ENCODE results near the gene GPN2. TPM values are rescaled to one million over a fixed set of nuclear protein-coding genes. Genes with fewer than 3 reads are reported as not detected.

Gene GPN2
- total and polyA plus RNA-seq, 9 donors, result 10.8 to 21.5 (median 19.6) TPM

GRCh38 chr1:26921540-26922430 lies 31.7 kb upstream of the GPN2 start, which contains the start of gene NUDC:
NUDC (plus strand) TSS chr1:26921743; CDS start chr1:26921849, 106 bp downstream.
- H3K27me3 ChIP-seq (ENCODE audit: control insufficient read depth, insufficient read depth, low read length), result no peaks in the 10 kb centered on the region
- peak within 1 kb of the TSS; percentile 93 for H3K4me3 ChIP-seq (ENCODE audit: low read length)
- H3K36me3 ChIP-seq (ENCODE audit: control insufficient read depth, insufficient read depth, low read length), result peaks cover 26% of the 10 kb centered on the region
- no peaks in the 10 kb centered on the region for H3K9me3 ChIP-seq (replicated peaks; ENCODE audit: control insufficient read depth, low read depth, low read length)
- peaks cover 17% of the 10 kb centered on the region for H3K4me1 ChIP-seq (ENCODE audit: control insufficient read depth, insufficient read depth, low read length)
- under 1% methylated on average over 72 of the region's 83 CpGs for WGBS (ENCODE audit: insufficient coverage)
- DNase-seq, result peak; percentile 99
- peak within 1 kb of the TSS; percentile 90 for H3K27ac ChIP-seq (ENCODE audit: low read length)

- H3K27ac ChIP-seq (ENCODE audit: low read length), result peak overlapping the region; percentile 90
- peaks cover 17% of the 10 kb centered on the region for H3K4me1 ChIP-seq (ENCODE audit: control insufficient read depth, insufficient read depth, low read length)
Measured at GRCh38 chr1:26921126-26921539, 31.1 kb upstream of the GPN2 start.

GRCh38 chr1:26915204-26915842 lies 25.2 kb upstream of the GPN2 start:
- no peak overlapping the region for H3K27ac ChIP-seq (ENCODE audit: low read length)
- no peaks in the 10 kb centered on the region for H3K4me1 ChIP-seq (ENCODE audit: control insufficient read depth, insufficient read depth, low read length)
- H3K27me3 ChIP-seq (ENCODE audit: control insufficient read depth, insufficient read depth, low read length), result peaks cover 6% of the 10 kb centered on the region
- DNase-seq, result no peak
- H3K4me3 ChIP-seq (ENCODE audit: low read length), result no peak overlapping the region
- WGBS (ENCODE audit: insufficient coverage), result 52% methylated on average over 4 of the region's 5 CpGs
- H3K9me3 ChIP-seq (replicated peaks; ENCODE audit: control insufficient read depth, low read depth, low read length), result no peaks in the 10 kb centered on the region
- H3K36me3 ChIP-seq (ENCODE audit: control insufficient read depth, insufficient read depth, low read length), result no peaks in the 10 kb centered on the region

More at GRCh38 chr1:26921126-26921539, 31.1 kb upstream of the GPN2 start:
- Histone ChIP-seq H3K4me3 (ENCODE audit: low read length) (peak overlapping the region; percentile 93), H3K27me3 (ENCODE audit: control insufficient read depth, insufficient read depth, low read length) (no peaks in the 10 kb centered on the region), H3K9me3 (replicated peaks; ENCODE audit: control insufficient read depth, low read depth, low read length) (no peaks in the 10 kb centered on the region), H3K36me3 (ENCODE audit: control insufficient read depth, insufficient read depth, low read length) (peaks cover 19% of the 10 kb centered on the region)
- WGBS (ENCODE audit: insufficient coverage), result 6% methylated on average over 6 of the region's 7 CpGs
- no peak for DNase-seq

GRCh38 chr1:26913754-26914619 lies 23.9 kb upstream of the GPN2 start, which contains the start of gene NR0B2:
NR0B2 (minus strand) TSS chr1:26913975; CDS start chr1:26913940, 35 bp downstream.
- 80% methylated on average over 14 of the region's 16 CpGs for WGBS (ENCODE audit: insufficient coverage)
- H3K27ac ChIP-seq (ENCODE audit: low read length), result no peak within 1 kb of the TSS
- H3K9me3 ChIP-seq (replicated peaks; ENCODE audit: control insufficient read depth, low read depth, low read length), result no peaks in the 10 kb centered on the region
- H3K4me3 ChIP-seq (ENCODE audit: low read length), result no peak within 1 kb of the TSS
- no peak for DNase-seq
- H3K27me3 ChIP-seq (ENCODE audit: control insufficient read depth, insufficient read depth, low read length), result peaks cover 6% of the 10 kb centered on the region
- H3K4me1 ChIP-seq (ENCODE audit: control insufficient read depth, insufficient read depth, low read length), result no peaks in the 10 kb centered on the region
- no peaks in the 10 kb centered on the region for H3K36me3 ChIP-seq (ENCODE audit: control insufficient read depth, insufficient read depth, low read length)

- Histone ChIP-seq H3K36me3 (ENCODE audit: control insufficient read depth, insufficient read depth, low read length) (no peaks in the 10 kb centered on the region), H3K4me3 (ENCODE audit: low read length) (no peak overlapping the region), H3K4me1 (ENCODE audit: control insufficient read depth, insufficient read depth, low read length) (no peaks in the 10 kb centered on the region), H3K9me3 (replicated peaks; ENCODE audit: control insufficient read depth, low read depth, low read length) (no peaks in the 10 kb centered on the region), H3K27ac (ENCODE audit: low read length) (no peak overlapping the region), H3K27me3 (ENCODE audit: control insufficient read depth, insufficient read depth, low read length) (peaks cover 6% of the 10 kb centered on the region)
- no peak for DNase-seq
- WGBS (ENCODE audit: insufficient coverage), result 88% methylated on average over 5 of the region's 5 CpGs
Measured at GRCh38 chr1:26913389-26913753, 23.3 kb upstream of the GPN2 start.

GRCh38 chr1:26912147-26912490 lies 22.0 kb upstream of the GPN2 start:
- Histone ChIP-seq H3K27ac (ENCODE audit: low read length) (no peak overlapping the region), H3K36me3 (ENCODE audit: control insufficient read depth, insufficient read depth, low read length) (no peaks in the 10 kb centered on the region), H3K27me3 (ENCODE audit: control insufficient read depth, insufficient read depth, low read length) (peaks cover 6% of the 10 kb centered on the region), H3K4me1 (ENCODE audit: control insufficient read depth, insufficient read depth, low read length) (no peaks in the 10 kb centered on the region), H3K4me3 (ENCODE audit: low read length) (no peak overlapping the region), H3K9me3 (replicated peaks; ENCODE audit: control insufficient read depth, low read depth, low read length) (no peaks in the 10 kb centered on the region)
- DNase-seq, result no peak
- no CpG with 5 or more reads among the region's 2 CpGs for WGBS (ENCODE audit: insufficient coverage)

GRCh38 chr1:26911399-26912146 lies 21.5 kb upstream of the GPN2 start:
- H3K27ac ChIP-seq (ENCODE audit: low read length), result no peak overlapping the region
- no peaks in the 10 kb centered on the region for H3K9me3 ChIP-seq (replicated peaks; ENCODE audit: control insufficient read depth, low read depth, low read length)
- DNase-seq, result no peak
- no peaks in the 10 kb centered on the region for H3K36me3 ChIP-seq (ENCODE audit: control insufficient read depth, insufficient read depth, low read length)
- H3K4me1 ChIP-seq (ENCODE audit: control insufficient read depth, insufficient read depth, low read length), result no peaks in the 10 kb centered on the region
- WGBS (ENCODE audit: insufficient coverage), result 87% methylated on average over 6 of the region's 8 CpGs
- no peak overlapping the region for H3K4me3 ChIP-seq (ENCODE audit: low read length)
- H3K27me3 ChIP-seq (ENCODE audit: control insufficient read depth, insufficient read depth, low read length), result peaks cover 6% of the 10 kb centered on the region

- H3K4me3 ChIP-seq (ENCODE audit: low read length), result no peak overlapping the region
- H3K27me3 ChIP-seq (ENCODE audit: control insufficient read depth, insufficient read depth, low read length), result peaks cover 8% of the 10 kb centered on the region
- no peak overlapping the region for H3K27ac ChIP-seq (ENCODE audit: low read length)
- WGBS (ENCODE audit: insufficient coverage), result no CpG with 5 or more reads among the region's 4 CpGs
- no peaks in the 10 kb centered on the region for H3K9me3 ChIP-seq (replicated peaks; ENCODE audit: control insufficient read depth, low read depth, low read length)
- no peaks in the 10 kb centered on the region for H3K36me3 ChIP-seq (ENCODE audit: control insufficient read depth, insufficient read depth, low read length)
- H3K4me1 ChIP-seq (ENCODE audit: control insufficient read depth, insufficient read depth, low read length), result no peaks in the 10 kb centered on the region
- DNase-seq, result no peak
Measured at GRCh38 chr1:26910343-26911160, 20.5 kb upstream of the GPN2 start.

GRCh38 chr1:26909951-26910342 lies 19.9 kb upstream of the GPN2 start:
- WGBS (ENCODE audit: insufficient coverage), result 81% methylated on average over 2 of the region's 3 CpGs
- H3K27ac ChIP-seq (ENCODE audit: low read length), result no peak overlapping the region
- DNase-seq, result no peak
- H3K9me3 ChIP-seq (replicated peaks; ENCODE audit: control insufficient read depth, low read depth, low read length), result no peaks in the 10 kb centered on the region
- peaks cover 5% of the 10 kb centered on the region for H3K27me3 ChIP-seq (ENCODE audit: control insufficient read depth, insufficient read depth, low read length)
- H3K36me3 ChIP-seq (ENCODE audit: control insufficient read depth, insufficient read depth, low read length), result no peaks in the 10 kb centered on the region
- H3K4me3 ChIP-seq (ENCODE audit: low read length), result no peak overlapping the region
- no peaks in the 10 kb centered on the region for H3K4me1 ChIP-seq (ENCODE audit: control insufficient read depth, insufficient read depth, low read length)

Measured in muscle of leg (tissue), 11 donors.